GM21786 (cell line): ENCODE data around the gene PRAMEF4.
"Not testable (repeated sequence)": the region's sequence is repeated elsewhere in the genome, so short reads cannot be mapped to it uniquely, and the experiment has no call there.

Experiments
- ATAC-seq: cut with Tn5 transposase; IDR thresholded peaks from one replicate; pipeline ENCODE4 v1.9.1; 2021; ENCODE audit not compliant: unreplicated experiment

Gene PRAMEF4

GRCh38 chr1:12886101-12886500 lies at the start of gene PRAMEF4:
Gene PRAMEF4 (minus strand): TSS chr1:12886201. CDS start chr1:12883394, 2,807 bp downstream.
- ATAC-seq = not testable (repeated sequence)

GRCh38 chr1:12924368-12924767 lies 38.4 kb upstream of the PRAMEF4 start:
- not testable (repeated sequence) for ATAC-seq

GRCh38 chr1:12921749-12922148 lies 35.7 kb upstream of the PRAMEF4 start:
- ATAC-seq = not testable (repeated sequence)

GRCh38 chr1:12916310-12916709 lies 30.3 kb upstream of the PRAMEF4 start, which contains the start of gene PRAMEF7:
Gene PRAMEF7 (plus strand): TSS chr1:12916610. CDS start chr1:12917693, 1,083 bp downstream.
- not testable (repeated sequence) for ATAC-seq

GRCh38 chr1:12903793-12904572 lies 18.0 kb upstream of the PRAMEF4 start:
- not testable (repeated sequence) for ATAC-seq

- ATAC-seq = not testable (repeated sequence)
Observed at GRCh38 chr1:12899186-12899585, 13.2 kb upstream of the PRAMEF4 start.

- not testable (repeated sequence) for ATAC-seq
Observed at GRCh38 chr1:12898170-12898569, 12.2 kb upstream of the PRAMEF4 start, which contains the start of gene PRAMEF10. Gene PRAMEF10 (minus strand): TSS chr1:12898270. CDS start chr1:12895847, 2,423 bp downstream.

- ATAC-seq = not testable (repeated sequence)
Observed at GRCh38 chr1:12878453-12878852, 7.5 kb downstream of the PRAMEF4 start.

GRCh38 chr1:12863131-12863880 lies 22.7 kb downstream of the PRAMEF4 start:
- ATAC-seq = not testable (repeated sequence)

- ATAC-seq = not testable (repeated sequence)
Observed at GRCh38 chr1:12856786-12857185, 29.2 kb downstream of the PRAMEF4 start, which contains the start of gene PRAMEF2. Gene PRAMEF2 (plus strand): TSS chr1:12857086. CDS start chr1:12859010, 1,924 bp downstream.

- no peak for ATAC-seq
Observed at GRCh38 chr1:12851779-12852178, 34.2 kb downstream of the PRAMEF4 start.

GRCh38 chr1:12848620-12849019 lies 37.4 kb downstream of the PRAMEF4 start, which contains the start of gene HNRNPCL1:
Gene HNRNPCL1 (minus strand): TSS chr1:12848720. CDS start chr1:12848289, 431 bp downstream.
- ATAC-seq = not testable (repeated sequence)

- not testable (repeated sequence) for ATAC-seq
Observed at GRCh38 chr1:12833251-12833650, 52.8 kb downstream of the PRAMEF4 start.

GRCh38 chr1:12831310-12831709 lies 54.7 kb downstream of the PRAMEF4 start, which contains the start of gene PRAMEF11:
Gene PRAMEF11 (minus strand): TSS chr1:12831410. CDS start chr1:12828789, 2,621 bp downstream.
- not testable (repeated sequence) for ATAC-seq
